Parathyroid adenoma (tissue), 2 donors: ENCODE data around the gene CCDC192.

Experiments
- H2AFZ ChIP-seq: fragments of 300-600 bp; sonication (generic); one replicate; pipeline ENCODE4 v1.7.0; 2017; ENCODE audit warnings: antibody characterized with exemption, mild to moderate bottlenecking
- H3K27ac ChIP-seq: fragments of 300-600 bp; sonication (generic); one replicate; pipeline ENCODE4 v1.7.0; 2017
- H3K27me3 ChIP-seq: fragments of 300-600 bp; sonication (generic); one replicate; pipeline ENCODE4 v1.7.0; 2017; ENCODE audit warnings: low read length; ENCODE audit not compliant: control insufficient read depth, insufficient read depth
- H3K36me3 ChIP-seq: fragments of 300-600 bp; sonication (generic); one replicate; pipeline ENCODE4 v1.7.0; 2017; ENCODE audit warnings: low read length; ENCODE audit not compliant: control insufficient read depth, insufficient read depth
- H3K4me1 ChIP-seq: fragments of 300-600 bp; sonication (generic); one replicate; pipeline ENCODE4 v1.7.0; 2017; ENCODE audit warnings: control low read depth
- H3K4me2 ChIP-seq: fragments of 300-600 bp; sonication (generic); one replicate; pipeline ENCODE4 v1.7.0; 2017; ENCODE audit warnings: low read length
- H3K4me3 ChIP-seq: fragments of 300-600 bp; sonication (generic); one replicate; pipeline ENCODE4 v1.7.0; 2017; ENCODE audit warnings: low read depth, low read length
- H3K79me2 ChIP-seq: fragments of 300-600 bp; sonication (generic); one replicate; pipeline ENCODE4 v1.7.0; 2017; ENCODE audit warnings: control low read depth
- H3K9ac ChIP-seq: fragments of 300-600 bp; sonication (generic); one replicate; pipeline ENCODE4 v1.7.0; 2017; ENCODE audit warnings: mild to moderate bottlenecking
- H3K9me3 ChIP-seq: fragments of 300-600 bp; sonication (generic); one replicate; pipeline ENCODE4 v1.7.0; 2017; ENCODE audit warnings: low read length; ENCODE audit not compliant: control insufficient read depth
- TF ChIP-seq, protein P1 (sequence below): fragments of 300-600 bp; sonication (generic); IDR thresholded peaks from one replicate; pipeline ENCODE4 v1.7.0; 2017; ENCODE audit warnings: antibody characterized with exemption, mild to moderate bottlenecking
- donor health status: primary hyperparathyroidism.

Gene CCDC192, protein sequence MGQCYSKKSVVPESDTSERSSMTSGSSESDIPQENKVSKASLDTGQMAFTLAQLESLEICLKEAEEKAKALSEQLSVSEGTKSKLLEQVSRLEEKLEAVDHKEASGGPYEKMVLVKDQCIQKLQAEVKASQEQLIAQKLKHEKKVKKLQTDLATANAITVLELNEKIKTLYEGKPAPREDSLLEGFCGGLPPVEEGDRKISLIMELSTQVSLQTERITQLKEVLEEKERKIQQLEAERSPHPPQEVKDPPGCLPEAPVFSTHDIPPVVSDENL

DNA sequence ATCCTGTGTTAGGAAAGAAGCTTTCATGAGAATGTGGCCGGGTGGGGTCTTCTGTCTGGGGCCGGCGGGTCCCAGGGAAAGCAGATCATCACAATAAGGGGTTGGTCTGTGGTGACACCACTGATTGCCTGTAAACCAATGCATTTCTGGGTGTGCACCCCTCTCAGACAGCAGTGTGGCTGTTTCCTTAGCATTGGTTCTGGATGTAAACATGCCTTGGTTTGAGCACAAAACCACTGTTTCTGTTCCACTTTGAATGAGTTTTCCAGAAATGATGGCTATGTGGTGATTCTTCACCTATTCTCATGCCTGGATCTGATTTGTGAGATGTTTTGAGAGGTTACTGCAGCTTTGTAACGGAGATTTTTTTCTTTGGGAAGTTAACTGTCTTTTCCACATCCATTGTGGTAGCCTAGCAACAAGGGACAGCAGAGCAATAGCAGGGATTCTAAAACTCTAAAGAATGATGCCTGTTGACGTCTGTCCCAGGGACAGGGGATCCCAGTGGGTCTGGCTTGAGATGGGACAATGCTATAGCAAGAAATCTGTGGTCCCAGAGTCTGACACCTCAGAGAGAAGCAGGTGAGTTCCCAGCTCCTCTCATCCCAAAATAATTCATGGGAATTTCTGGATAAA, at the start of gene CCDC192:
Gene CCDC192, plus strand, starts transcription at position 466 of the 636 bp plus-strand sequence. Its CDS starts 55 bp downstream, at position 521.
- Histone ChIP-seq H3K79me2 (no peaks in the 10 kb centered on the region), H3K27ac (no peak within 1 kb of the TSS), H3K4me3 (no peak within 1 kb of the TSS), H3K4me1 (peaks cover 3% of the 10 kb centered on the region), H3K9ac (no peak within 1 kb of the TSS), H3K36me3 (no peaks in the 10 kb centered on the region), H2AFZ (no peak within 1 kb of the TSS), H3K9me3 (no peaks in the 10 kb centered on the region), H3K27me3 (no peaks in the 10 kb centered on the region), H3K4me2 (no peak within 1 kb of the TSS)
- TF ChIP-seq, protein P1, sequence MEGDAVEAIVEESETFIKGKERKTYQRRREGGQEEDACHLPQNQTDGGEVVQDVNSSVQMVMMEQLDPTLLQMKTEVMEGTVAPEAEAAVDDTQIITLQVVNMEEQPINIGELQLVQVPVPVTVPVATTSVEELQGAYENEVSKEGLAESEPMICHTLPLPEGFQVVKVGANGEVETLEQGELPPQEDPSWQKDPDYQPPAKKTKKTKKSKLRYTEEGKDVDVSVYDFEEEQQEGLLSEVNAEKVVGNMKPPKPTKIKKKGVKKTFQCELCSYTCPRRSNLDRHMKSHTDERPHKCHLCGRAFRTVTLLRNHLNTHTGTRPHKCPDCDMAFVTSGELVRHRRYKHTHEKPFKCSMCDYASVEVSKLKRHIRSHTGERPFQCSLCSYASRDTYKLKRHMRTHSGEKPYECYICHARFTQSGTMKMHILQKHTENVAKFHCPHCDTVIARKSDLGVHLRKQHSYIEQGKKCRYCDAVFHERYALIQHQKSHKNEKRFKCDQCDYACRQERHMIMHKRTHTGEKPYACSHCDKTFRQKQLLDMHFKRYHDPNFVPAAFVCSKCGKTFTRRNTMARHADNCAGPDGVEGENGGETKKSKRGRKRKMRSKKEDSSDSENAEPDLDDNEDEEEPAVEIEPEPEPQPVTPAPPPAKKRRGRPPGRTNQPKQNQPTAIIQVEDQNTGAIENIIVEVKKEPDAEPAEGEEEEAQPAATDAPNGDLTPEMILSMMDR: no peak

DNA sequence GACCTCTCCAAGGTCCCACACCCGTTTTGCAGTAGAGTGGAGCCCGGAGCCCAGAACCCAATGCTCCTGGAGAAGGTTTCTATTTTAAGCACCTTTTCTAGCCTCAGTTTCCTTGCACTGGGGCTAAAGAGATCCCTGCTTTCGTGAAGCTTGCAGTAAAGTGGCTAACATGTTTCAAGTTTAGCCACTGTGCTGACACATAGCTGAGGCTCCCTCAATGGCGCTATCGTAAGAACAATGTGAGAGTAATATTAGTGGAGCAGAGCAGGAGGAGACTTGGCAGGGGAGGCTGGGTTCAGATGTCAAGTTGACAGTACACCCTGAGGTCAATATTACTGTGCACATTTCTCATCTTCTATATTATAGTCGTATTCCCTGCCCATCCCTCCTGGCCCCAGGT, 46.4 kb upstream of the CCDC192 start:
- H3K9me3 ChIP-seq: no peaks in the 10 kb centered on the region
- no peaks in the 10 kb centered on the region for H3K79me2 ChIP-seq
- no peaks in the 10 kb centered on the region for H3K27me3 ChIP-seq
- TF ChIP-seq, protein P1: no peak
- no peak overlapping the region for H3K9ac ChIP-seq
- no peaks in the 10 kb centered on the region for H3K36me3 ChIP-seq
- no peak overlapping the region for H2AFZ ChIP-seq
- H3K4me1 ChIP-seq: peaks cover 8% of the 10 kb centered on the region
- no peak overlapping the region for H3K4me3 ChIP-seq
- no peak overlapping the region for H3K4me2 ChIP-seq
- no peak overlapping the region for H3K27ac ChIP-seq

DNA sequence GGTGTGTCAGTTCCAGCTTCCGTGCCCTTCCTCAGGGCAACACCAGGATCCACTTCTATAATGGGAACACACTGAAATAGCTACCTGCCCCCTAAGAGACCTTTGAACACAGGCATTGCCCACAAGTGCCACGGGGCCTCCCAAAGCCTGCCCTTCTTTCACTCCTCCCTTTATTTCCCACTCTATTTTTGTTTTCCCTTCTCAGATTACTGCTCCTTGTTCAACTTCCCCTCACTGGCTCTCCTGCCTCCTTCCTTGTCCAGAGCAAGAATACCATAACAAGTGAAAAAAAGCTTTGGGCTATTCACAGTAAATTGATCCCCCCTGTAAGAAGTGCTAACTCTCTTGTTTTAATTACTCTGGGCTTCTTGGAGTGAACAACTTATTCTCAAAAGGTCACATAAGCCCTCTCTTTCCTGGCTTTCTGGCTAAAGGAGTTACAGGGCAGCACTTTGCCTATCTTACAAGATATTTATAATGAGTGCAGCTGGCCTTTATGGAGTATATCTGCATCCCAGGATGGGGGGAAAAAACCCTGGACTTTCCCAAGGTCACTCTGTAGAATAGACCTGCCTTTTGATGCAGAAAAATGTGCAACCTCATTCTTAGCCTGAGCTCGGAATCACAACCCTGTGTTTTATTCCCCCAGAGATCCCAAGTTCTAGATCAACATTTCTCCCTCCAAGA, 43.0 kb upstream of the CCDC192 start:
- no peaks in the 10 kb centered on the region for H3K79me2 ChIP-seq
- no peak overlapping the region for H3K27ac ChIP-seq
- no peak overlapping the region for H3K9ac ChIP-seq
- H3K36me3 ChIP-seq: no peaks in the 10 kb centered on the region
- H3K9me3 ChIP-seq: no peaks in the 10 kb centered on the region
- no peaks in the 10 kb centered on the region for H3K27me3 ChIP-seq
- peak overlapping the region; percentile 57 for H2AFZ ChIP-seq
- H3K4me2 ChIP-seq: no peak overlapping the region
- TF ChIP-seq, protein P1: no peak
- H3K4me1 ChIP-seq: peaks cover 15% of the 10 kb centered on the region
- H3K4me3 ChIP-seq: no peak overlapping the region

DNA sequence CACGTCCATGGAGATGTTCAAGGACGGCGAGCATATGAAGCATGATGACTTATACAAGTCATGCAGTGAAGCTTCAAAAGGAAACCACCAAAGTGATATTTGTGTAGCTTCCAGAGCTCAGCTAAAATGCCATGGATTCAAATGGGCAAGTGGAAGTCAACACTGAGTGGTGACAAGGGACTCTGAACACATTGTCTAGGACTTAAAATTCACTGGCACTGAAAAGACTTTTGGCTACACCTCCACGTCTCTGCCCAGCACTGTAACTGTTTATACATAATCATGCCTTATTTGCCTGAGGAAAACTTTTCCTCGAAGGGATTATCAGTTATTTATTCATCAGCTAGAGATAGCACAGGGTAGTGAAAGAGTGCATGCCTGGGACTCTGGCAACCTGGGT, 39.1 kb upstream of the CCDC192 start:
- Histone ChIP-seq H3K27ac (no peak overlapping the region), H2AFZ (no peak overlapping the region), H3K4me3 (no peak overlapping the region), H3K4me1 (peaks cover 19% of the 10 kb centered on the region), H3K27me3 (no peaks in the 10 kb centered on the region), H3K36me3 (no peaks in the 10 kb centered on the region), H3K9me3 (no peaks in the 10 kb centered on the region), H3K79me2 (no peaks in the 10 kb centered on the region), H3K4me2 (no peak overlapping the region), H3K9ac (no peak overlapping the region)
- TF ChIP-seq, protein P1: no peak
